ENCODE data around the gene MRC1. TPM values are rescaled to one million over a fixed set of nuclear protein-coding genes. Genes with fewer than 3 reads are reported as not detected.

The MRC1 gene
- total and polyA plus RNA-seq, 9 of the 15 experiments (the other 6 are each of a cell fraction or from before 2014, with no cell fraction given) = 0.01 to 0.20 (median 0.03) TPM; not detected in 5

DNA sequence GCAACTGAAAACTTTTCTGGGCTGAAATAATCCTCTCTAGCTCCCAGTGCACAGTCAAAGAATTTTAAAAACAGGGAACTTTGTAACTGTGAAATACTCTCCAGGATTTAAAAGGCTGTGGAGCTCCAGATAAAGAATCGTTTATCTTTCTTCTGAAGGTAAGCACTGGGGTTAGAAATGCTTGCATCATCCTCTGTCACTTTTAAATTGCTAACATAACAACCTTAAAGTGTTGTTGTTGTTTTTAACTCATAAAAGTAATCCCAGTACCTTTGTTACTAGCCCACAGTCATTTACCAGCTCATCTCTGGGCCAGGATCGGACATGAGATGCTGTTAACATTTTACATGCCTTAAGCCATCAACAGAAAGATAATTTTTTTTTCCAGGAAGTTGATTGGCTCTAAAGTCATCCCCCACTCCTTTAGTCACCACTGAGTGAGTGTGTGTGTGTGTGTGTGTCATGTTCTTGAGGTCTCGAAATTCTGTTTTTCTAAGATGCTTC is 142.8 kb downstream of the MRC1 start, which contains the start of gene SLC39A12:
TSS of gene SLC39A12 (plus strand) at position 51 of the 504 bp plus-strand sequence. CDS start 1,359 bp downstream, outside the sequence.
- H3K27me3 ChIP-seq (ENCODE audit: control insufficient read depth in 2 of 2, insufficient read depth in 2 of 2, low read length in 2 of 2) = peaks cover 0 to 3% of the 10 kb centered on the region in 2 experiments; a peak in 2 of 5 replicates
- in situ Hi-C loops (cut with MboI) (no loop called here), intact Hi-C loops (cut with micrococcal nuclease) (no loop called here)
- no peaks in the 10 kb centered on the region for H3K9me1 ChIP-seq (ENCODE audit: control insufficient read depth, insufficient read depth, low read length)
- ChIA-PET CTCF (ENCODE audit: low intra/inter-chr PET ratio) (no interaction called here), POLR2A (interaction anchor here (0.6 to 1.0 kb wide), 3 partner anchors 9 to 359 kb away, joined by 3 read pairs; no protein-coding TSS in a partner anchor)
- no peak within 1 kb of the TSS for H3K4me2 ChIP-seq (ENCODE audit: insufficient read depth, low read length)
- H2AFZ ChIP-seq (ENCODE audit: low read depth, low read length) = no peak within 1 kb of the TSS
- no peaks in the 10 kb centered on the region for H3K79me2 ChIP-seq (ENCODE audit: control insufficient read depth, insufficient read depth, low read length)
- H3K27ac ChIP-seq (ENCODE audit: extremely low read depth, low read depth, low read length) = no peak within 1 kb of the TSS
- ATAC-seq = peak; percentile 57
- no peak for FAIRE-seq
- DNase-seq (ENCODE audit: extremely low read depth in 1 of 4, low spot score in 3 of 4) = no peak
- no peaks in the 10 kb centered on the region for H3K9me3 ChIP-seq (replicated peaks; ENCODE audit: control insufficient read depth, insufficient read depth, low read depth, low read length)
- peaks cover 0 to 4% of the 10 kb centered on the region in 2 experiments; a peak in 1 of 5 replicates for H3K4me1 ChIP-seq (replicated peaks in 1 of 2; ENCODE audit: control insufficient read depth in 2 of 2, insufficient read depth in 2 of 2, low read length in 2 of 2)
- no peak within 1 kb of the TSS for H3K4me3 ChIP-seq
- no TSS peak for BruUV-seq (replicated peaks)
- H3K36me3 ChIP-seq (ENCODE audit: control insufficient read depth, insufficient read depth, low read length) = no peaks in the 10 kb centered on the region
- WGBS (ENCODE audit: insufficient coverage, low coverage, missing lambda C conversion rate) = 3% methylated on average over 3 of the region's 3 CpGs
- no peaks in the 10 kb centered on the region for H4K20me1 ChIP-seq (replicated peaks; ENCODE audit: control insufficient read depth, insufficient read depth, low read length)
- H3K9ac ChIP-seq (ENCODE audit: insufficient read depth in 1 of 2, low read depth in 2 of 2, low read length in 2 of 2) = no peak within 1 kb of the TSS
- TF ChIP-seq SNRNP70 (optimal IDR thresholded peaks at IDR 0.05; ENCODE audit: low read depth, low read length) (no peak), MIER1 (IDR thresholded peaks at IDR 0.05; ENCODE audit: low read depth) (no peak), MEF2D (tag; conservative IDR thresholded peaks at IDR 0.05; ENCODE audit: low read depth) (no peak), ZNF436 (CRISPR knock-in tag; IDR thresholded peaks at IDR 0.05) (no peak), NCOA1 (IDR thresholded peaks at IDR 0.05; ENCODE audit: low read depth) (no peak), SRSF3 (IDR thresholded peaks at IDR 0.05; ENCODE audit: insufficient read depth, low read length) (no peak), ZNF586 (CRISPR knock-in tag; conservative IDR thresholded peaks at IDR 0.05) (no peak), CHD2 (IDR thresholded peaks at IDR 0.05; ENCODE audit: low read depth, low read length) (no peak)
- TF ChIP-seq, protein P1, sequence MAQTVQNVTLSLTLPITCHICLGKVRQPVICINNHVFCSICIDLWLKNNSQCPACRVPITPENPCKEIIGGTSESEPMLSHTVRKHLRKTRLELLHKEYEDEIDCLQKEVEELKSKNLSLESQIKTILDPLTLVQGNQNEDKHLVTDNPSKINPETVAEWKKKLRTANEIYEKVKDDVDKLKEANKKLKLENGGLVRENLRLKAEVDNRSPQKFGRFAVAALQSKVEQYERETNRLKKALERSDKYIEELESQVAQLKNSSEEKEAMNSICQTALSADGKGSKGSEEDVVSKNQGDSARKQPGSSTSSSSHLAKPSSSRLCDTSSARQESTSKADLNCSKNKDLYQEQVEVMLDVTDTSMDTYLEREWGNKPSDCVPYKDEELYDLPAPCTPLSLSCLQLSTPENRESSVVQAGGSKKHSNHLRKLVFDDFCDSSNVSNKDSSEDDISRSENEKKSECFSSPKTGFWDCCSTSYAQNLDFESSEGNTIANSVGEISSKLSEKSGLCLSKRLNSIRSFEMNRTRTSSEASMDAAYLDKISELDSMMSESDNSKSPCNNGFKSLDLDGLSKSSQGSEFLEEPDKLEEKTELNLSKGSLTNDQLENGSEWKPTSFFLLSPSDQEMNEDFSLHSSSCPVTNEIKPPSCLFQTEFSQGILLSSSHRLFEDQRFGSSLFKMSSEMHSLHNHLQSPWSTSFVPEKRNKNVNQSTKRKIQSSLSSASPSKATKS (CRISPR knock-in tag; IDR thresholded peaks at IDR 0.05) = no peak
- TF ChIP-seq, protein P2, sequence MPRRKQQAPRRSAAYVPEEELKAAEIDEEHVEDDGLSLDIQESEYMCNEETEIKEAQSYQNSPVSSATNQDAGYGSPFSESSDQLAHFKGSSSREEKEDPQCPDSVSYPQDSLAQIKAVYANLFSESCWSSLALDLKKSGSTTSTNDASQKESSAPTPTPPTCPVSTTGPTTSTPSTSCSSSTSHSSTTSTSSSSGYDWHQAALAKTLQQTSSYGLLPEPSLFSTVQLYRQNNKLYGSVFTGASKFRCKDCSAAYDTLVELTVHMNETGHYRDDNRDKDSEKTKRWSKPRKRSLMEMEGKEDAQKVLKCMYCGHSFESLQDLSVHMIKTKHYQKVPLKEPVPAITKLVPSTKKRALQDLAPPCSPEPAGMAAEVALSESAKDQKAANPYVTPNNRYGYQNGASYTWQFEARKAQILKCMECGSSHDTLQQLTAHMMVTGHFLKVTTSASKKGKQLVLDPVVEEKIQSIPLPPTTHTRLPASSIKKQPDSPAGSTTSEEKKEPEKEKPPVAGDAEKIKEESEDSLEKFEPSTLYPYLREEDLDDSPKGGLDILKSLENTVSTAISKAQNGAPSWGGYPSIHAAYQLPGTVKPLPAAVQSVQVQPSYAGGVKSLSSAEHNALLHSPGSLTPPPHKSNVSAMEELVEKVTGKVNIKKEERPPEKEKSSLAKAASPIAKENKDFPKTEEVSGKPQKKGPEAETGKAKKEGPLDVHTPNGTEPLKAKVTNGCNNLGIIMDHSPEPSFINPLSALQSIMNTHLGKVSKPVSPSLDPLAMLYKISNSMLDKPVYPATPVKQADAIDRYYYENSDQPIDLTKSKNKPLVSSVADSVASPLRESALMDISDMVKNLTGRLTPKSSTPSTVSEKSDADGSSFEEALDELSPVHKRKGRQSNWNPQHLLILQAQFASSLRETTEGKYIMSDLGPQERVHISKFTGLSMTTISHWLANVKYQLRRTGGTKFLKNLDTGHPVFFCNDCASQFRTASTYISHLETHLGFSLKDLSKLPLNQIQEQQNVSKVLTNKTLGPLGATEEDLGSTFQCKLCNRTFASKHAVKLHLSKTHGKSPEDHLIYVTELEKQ (CRISPR knock-in tag; IDR thresholded peaks at IDR 0.05) = no peak

All from K562 (cell line).